GM18526 (cell line): ENCODE results near the gene RASA3.

Experiments
- POLR2A ChIP-seq: IDR thresholded peaks from 3 replicates; pipeline ENCODE4 v1.6.1; 2011; ENCODE audit not compliant: insufficient read length; ENCODE audit errors: extremely low read depth

RASA3 gene

GRCh38 chr13:113989585-113990300 lies 142.7 kb downstream of the RASA3 start:
- TF ChIP-seq POLR2A: no peak

- TF ChIP-seq POLR2A: no peak
These were observed 150.1 kb downstream of the RASA3 start for GRCh38 chr13:113982296-113982661.

- TF ChIP-seq POLR2A: no peak
These were observed 150.7 kb downstream of the RASA3 start for GRCh38 chr13:113981611-113982295.

GRCh38 chr13:113981194-113981605 lies 151.2 kb downstream of the RASA3 start:
- TF ChIP-seq POLR2A: no peak

GRCh38 chr13:113980489-113981064 lies 151.8 kb downstream of the RASA3 start:
- no peak for TF ChIP-seq POLR2A

- TF ChIP-seq POLR2A: no peak
These were observed 152.5 kb downstream of the RASA3 start for GRCh38 chr13:113979791-113980471.

GRCh38 chr13:113978741-113979481 lies 153.5 kb downstream of the RASA3 start:
- no peak for TF ChIP-seq POLR2A

- no peak for TF ChIP-seq POLR2A
These were observed 154.4 kb downstream of the RASA3 start for GRCh38 chr13:113977976-113978375.

- TF ChIP-seq POLR2A: no peak
These were observed 155.4 kb downstream of the RASA3 start for GRCh38 chr13:113976711-113977684.

GRCh38 chr13:113975416-113975815 lies 157.0 kb downstream of the RASA3 start:
- TF ChIP-seq POLR2A: no peak

GRCh38 chr13:113974304-113975281 lies 157.8 kb downstream of the RASA3 start:
- TF ChIP-seq POLR2A: no peak

- TF ChIP-seq POLR2A: no peak
These were observed 158.9 kb downstream of the RASA3 start, which contains the start of gene C13orf46 for GRCh38 chr13:113973218-113974164. Gene C13orf46, minus strand, starts transcription at chr13:113974076. Its CDS starts 79 bp downstream, at chr13:113973997.
